CD4-positive, alpha-beta T cell treated with Interleukin-1 beta for 1 hour (primary cell): ENCODE results near the gene C22orf31.

Experiments
- DNase-seq, 2 donors: peaks; one replicate each; pipeline ENCODE4 v3.0.0-alpha.2; 2020 to 2022

Gene C22orf31

DNA sequence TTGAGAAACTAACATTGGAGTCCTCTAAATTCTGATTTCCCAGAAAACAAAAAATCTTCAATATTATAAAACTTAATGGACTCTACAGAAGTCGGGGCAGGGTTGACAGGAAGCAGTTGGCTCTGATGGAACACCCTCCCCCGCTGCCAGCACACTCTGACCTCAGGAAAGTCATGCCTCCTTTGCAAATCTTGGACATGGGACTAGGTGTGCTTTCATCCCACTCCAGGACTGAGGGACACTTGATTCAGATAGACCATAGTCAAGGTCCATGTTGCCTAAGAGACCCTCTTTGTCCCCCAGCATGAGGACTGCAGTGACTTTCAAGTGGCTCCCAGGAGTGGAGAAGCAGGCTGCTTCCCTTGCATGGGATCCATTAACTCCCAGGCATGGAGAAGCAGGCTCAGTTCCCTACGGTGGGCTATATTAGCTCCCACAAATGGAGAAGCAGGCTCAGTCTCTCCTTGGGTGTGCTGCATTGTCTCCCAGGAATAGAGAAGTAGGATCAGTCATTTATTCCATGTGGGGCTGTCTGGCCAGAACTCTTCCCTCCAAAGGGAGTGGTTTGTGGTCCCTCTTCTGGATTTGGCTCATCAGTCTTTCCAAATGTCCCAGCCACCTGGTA, 38.3 kb downstream of the C22orf31 start:
- DNase-seq: no peak

DNA sequence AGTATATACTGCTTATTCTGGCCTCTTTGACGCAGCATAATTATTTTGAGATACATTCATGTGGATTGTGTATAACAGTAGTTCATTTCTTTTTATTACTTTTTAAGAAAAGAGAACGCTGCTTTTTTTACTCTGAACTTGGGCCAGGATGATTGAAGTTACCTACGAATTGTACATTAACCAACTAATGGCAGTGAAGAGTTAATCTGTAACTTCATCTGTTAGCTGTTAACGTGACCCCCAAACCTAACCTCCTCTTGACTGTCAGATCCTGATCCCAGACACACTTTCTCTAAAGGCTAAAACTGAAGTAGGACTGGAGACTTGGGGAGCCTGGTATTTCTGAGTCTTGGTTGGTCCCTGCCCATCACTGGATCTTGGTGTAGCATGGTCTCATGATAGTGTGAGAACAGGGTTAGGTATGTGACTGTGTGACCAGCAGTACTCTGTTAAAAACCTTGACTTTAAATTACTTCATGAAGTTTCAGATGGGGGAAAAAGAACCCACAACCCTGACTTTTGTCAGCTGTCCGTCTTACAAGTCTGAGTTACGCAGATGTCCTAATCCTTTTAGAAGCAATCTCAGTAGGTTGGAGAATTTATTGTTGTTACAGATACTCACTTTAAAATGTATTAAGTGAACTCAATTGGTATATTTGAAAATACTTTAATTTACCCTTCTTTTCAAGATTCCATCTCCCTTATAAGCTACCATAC, 39.4 kb downstream of the C22orf31 start:
- no peak for DNase-seq

DNA sequence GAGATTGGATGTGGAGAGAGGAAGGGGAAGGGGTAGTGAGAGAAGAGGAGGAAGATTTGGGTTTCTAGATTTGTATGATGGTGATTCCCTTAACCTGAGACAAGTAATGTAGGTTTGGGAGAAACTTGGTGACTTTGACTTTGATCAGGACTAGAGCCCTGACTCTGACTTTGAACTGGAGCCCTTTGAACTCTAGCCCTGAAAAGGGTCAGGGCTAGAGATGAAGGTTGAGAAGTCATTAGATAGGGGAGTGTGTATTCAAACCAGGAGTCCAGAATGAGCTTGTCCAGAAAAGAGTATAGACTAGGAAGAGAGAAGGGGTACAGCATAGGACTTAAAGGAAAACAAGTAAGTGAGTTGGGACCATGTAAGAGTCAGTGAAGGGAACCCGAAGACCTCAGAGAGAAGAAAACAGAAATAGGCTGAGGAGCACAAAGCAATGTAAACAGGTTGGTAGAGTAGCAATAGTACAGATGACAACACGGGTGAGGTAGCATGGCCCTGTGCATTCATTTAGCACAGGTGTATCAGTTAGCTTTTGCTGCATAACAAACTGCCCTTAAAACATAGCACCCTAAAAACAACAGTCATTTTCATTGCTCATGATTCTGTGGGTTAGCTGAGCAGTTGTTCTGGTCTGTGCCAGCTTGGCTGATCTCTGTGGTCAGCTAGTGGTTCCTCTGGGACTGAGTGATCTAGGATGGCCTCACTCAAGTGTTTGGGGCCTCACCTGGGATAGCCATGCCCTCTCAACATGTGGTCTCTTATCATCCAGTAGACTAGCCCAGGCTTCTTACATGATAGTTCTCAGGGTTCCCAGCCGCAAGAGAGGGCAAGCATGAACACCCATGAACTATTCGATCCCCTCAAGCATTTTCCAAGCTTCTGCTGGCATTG, 43.1 kb downstream of the C22orf31 start:
- no peak for DNase-seq

- DNase-seq: no peak
These were observed 45.3 kb downstream of the C22orf31 start for GRCh38 chr22:29016067-29016938.

GRCh38 chr22:29014773-29015172, 46.9 kb downstream of the C22orf31 start:
- DNase-seq: no peak

DNA sequence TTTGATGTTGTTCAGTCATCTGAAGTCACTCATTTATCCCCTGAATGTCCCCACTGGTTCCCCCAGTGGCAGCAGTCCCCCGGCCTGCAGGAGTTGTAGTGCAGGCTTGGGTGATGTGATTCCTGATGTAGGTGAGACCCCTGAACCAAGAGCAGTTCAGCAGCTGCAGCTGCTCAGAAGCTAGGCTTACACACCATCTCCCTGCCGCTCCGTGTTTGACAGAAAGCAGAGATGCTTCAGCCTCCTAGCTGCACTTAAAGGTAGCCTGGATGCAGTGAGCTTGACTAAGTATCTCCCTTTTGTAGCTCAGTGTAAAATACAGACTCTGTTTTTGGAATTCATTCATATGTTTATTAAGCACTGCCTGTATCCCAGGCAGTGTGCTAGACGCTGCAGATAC, 47.3 kb downstream of the C22orf31 start:
- no peak for DNase-seq

DNA sequence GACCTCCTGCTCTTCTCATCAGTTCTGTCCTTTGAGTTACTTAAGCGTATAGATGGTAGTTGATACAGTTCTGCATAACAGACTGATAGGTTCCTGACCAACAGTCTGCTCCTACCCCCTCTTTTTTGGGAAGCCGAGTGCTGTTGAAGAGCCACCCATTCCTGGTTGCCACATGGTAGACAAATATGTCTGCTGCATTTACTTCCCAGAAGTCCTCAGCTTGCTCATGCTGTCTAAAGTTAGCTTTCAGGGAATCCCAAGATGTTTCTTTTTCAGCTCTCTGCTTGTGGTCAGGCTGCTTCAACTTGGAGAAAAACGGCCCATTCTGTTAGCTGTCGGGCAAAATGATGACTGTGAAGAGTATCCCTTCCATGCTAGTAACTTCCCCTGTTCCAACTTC, 48.7 kb downstream of the C22orf31 start:
- no peak for DNase-seq

DNA sequence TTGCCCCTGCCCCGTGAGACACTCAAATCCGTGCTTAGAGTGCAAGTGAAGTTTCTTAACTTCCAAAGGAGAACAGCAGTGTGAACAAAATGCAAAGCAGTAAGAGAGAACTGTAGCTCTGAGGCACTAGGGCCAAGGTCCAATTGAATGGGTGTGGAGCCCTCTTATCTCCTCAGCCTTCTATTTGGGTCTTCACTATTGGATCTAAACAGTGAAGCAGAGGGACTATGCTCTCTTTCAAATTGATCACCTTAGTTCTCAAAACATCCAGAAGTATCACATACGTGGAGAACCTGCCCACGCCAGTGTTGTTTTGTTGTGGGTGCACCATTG, 49.6 kb downstream of the C22orf31 start:
- DNase-seq: no peak

GRCh38 chr22:29011240-29012100, 50.2 kb downstream of the C22orf31 start:
- no peak for DNase-seq

- no peak for DNase-seq
These were observed 52.5 kb downstream of the C22orf31 start for GRCh38 chr22:29009148-29009547.
